OCI-LY1 (cell line): ENCODE data around the gene PRKAR2B.
"Not testable (repeated sequence)": the region's sequence is repeated elsewhere in the genome, so short reads cannot be mapped to it uniquely, and the experiment has no call there.

Source experiments
- H2AFZ ChIP-seq: fragments of 200-600 bp; sonication (generic), shearing (Covaris generic); 2 replicates; pipeline ENCODE4 v1.6.0; 2014; ENCODE audit warnings: antibody characterized with exemption, mild to moderate bottlenecking, low read length
- H3F3A ChIP-seq: fragments of 200-600 bp; sonication (generic), shearing (Covaris generic); 2 replicates; pipeline ENCODE4 v1.6.0; 2014; ENCODE audit warnings: mild to moderate bottlenecking, antibody characterized with exemption, low read length, moderate library complexity; ENCODE audit not compliant: insufficient read depth
- H3K27ac ChIP-seq: fragments of 200-600 bp; sonication (generic); 2 replicates; pipeline ENCODE4 v1.5.1; 2014; ENCODE audit warnings: low read length, mixed run types, mild to moderate bottlenecking, low read depth; ENCODE audit not compliant: poor library complexity, severe bottlenecking
- H3K27me3 ChIP-seq: fragments of 200-600 bp; sonication (generic); 2 replicates; pipeline ENCODE4 v1.6.0; 2014; ENCODE audit warnings: antibody characterized with exemption, mild to moderate bottlenecking, low read length, moderate library complexity; ENCODE audit not compliant: insufficient read depth
- H3K36me3 ChIP-seq: fragments of 200-600 bp; sonication (generic); 2 replicates; pipeline ENCODE4 v1.6.1; 2014; ENCODE audit warnings: mild to moderate bottlenecking, antibody characterized with exemption, low read length, moderate library complexity, mixed read lengths; ENCODE audit not compliant: insufficient read depth
- H3K4me1 ChIP-seq: fragments of 200-600 bp; sonication (generic); 2 replicates; pipeline ENCODE4 v1.5.1; 2014; ENCODE audit warnings: mild to moderate bottlenecking, low read length, moderate library complexity; ENCODE audit not compliant: insufficient read depth, severe bottlenecking
- H3K4me2 ChIP-seq: fragments of 200-600 bp; sonication (generic), shearing (Covaris generic); 2 replicates; pipeline ENCODE4 v1.6.1; 2014; ENCODE audit warnings: low read length
- H3K4me3 ChIP-seq: fragments of 200-600 bp; sonication (generic); 2 replicates; pipeline ENCODE4 v1.5.1; 2014; ENCODE audit warnings: low read length, low read depth, mild to moderate bottlenecking, mixed read lengths; ENCODE audit not compliant: poor library complexity, severe bottlenecking
- H3K79me2 ChIP-seq: fragments of 200-600 bp; shearing (Covaris generic); 2 replicates; pipeline ENCODE4 v1.6.1; 2016; ENCODE audit warnings: mixed run types, low read length, mixed read lengths; ENCODE audit not compliant: insufficient read depth
- H3K9ac ChIP-seq: fragments of 200-600 bp; sonication (generic), shearing (Covaris generic); 2 replicates; pipeline ENCODE4 v1.6.1; 2014; ENCODE audit warnings: mild to moderate bottlenecking, low read length, mixed read lengths
- H3K9me2 ChIP-seq: fragments of 200-600 bp; sonication (generic), shearing (Covaris generic); 2 replicates; pipeline ENCODE4 v1.6.1; 2014; ENCODE audit warnings: low read depth, mild to moderate bottlenecking, low read length, mixed read lengths
- H3K9me3 ChIP-seq: fragments of 200-600 bp; shearing (Covaris generic); 2 replicates; pipeline ENCODE4 v1.6.1; 2014; ENCODE audit warnings: low read length, mixed read lengths
- H4K20me1 ChIP-seq: fragments of 200-600 bp; sonication (generic), shearing (Covaris generic); 2 replicates; pipeline ENCODE4 v1.6.0; 2016; ENCODE audit warnings: mild to moderate bottlenecking, low read length; ENCODE audit not compliant: insufficient read depth
- CTCF ChIP-seq: fragments of 200-600 bp; sonication (generic), shearing (Covaris generic); IDR thresholded peaks from 2 replicates; pipeline ENCODE4 v1.5.1; 2017; ENCODE audit warnings: mild to moderate bottlenecking, antibody characterized with exemption, low read length, moderate library complexity, mixed read lengths
- EZH2 ChIP-seq: fragments of 200-600 bp; sonication (generic), shearing (Covaris generic); IDR thresholded peaks from 2 replicates; pipeline ENCODE4 v1.8.0; 2017; ENCODE audit warnings: borderline replicate concordance, mixed run types, mild to moderate bottlenecking, antibody characterized with exemption, low read length, moderate library complexity, mixed read lengths

PRKAR2B gene

GRCh38 chr7:107133396-107133795, 88.9 kb downstream of the PRKAR2B start:
- Histone ChIP-seq H3K27ac (no peak overlapping the region), H3K4me3 (no peak overlapping the region), H3K9me3 (no peaks in the 10 kb centered on the region), H3K27me3 (no peaks in the 10 kb centered on the region), H2AFZ (no peak overlapping the region), H3F3A (no peaks in the 10 kb centered on the region), H3K4me1 (no peaks in the 10 kb centered on the region), H3K79me2 (no peaks in the 10 kb centered on the region), H3K36me3 (no peaks in the 10 kb centered on the region), H3K4me2 (no peak overlapping the region), H3K9me2 (no peaks in the 10 kb centered on the region), H4K20me1 (no peaks in the 10 kb centered on the region), H3K9ac (no peak overlapping the region)
- TF ChIP-seq CTCF (no peak), EZH2 (no peak)

GRCh38 chr7:107138696-107139420, 94.4 kb downstream of the PRKAR2B start:
- no peak overlapping the region for H3K4me2 ChIP-seq
- H3K79me2 ChIP-seq, result no peaks in the 10 kb centered on the region
- no peaks in the 10 kb centered on the region for H3K36me3 ChIP-seq
- H3K9me2 ChIP-seq, result no peaks in the 10 kb centered on the region
- H3F3A ChIP-seq, result no peaks in the 10 kb centered on the region
- H3K4me1 ChIP-seq, result no peaks in the 10 kb centered on the region
- no peak overlapping the region for H3K9ac ChIP-seq
- no peaks in the 10 kb centered on the region for H3K27me3 ChIP-seq
- no peak overlapping the region for H3K4me3 ChIP-seq
- no peaks in the 10 kb centered on the region for H3K9me3 ChIP-seq
- H2AFZ ChIP-seq, result no peak overlapping the region
- no peaks in the 10 kb centered on the region for H4K20me1 ChIP-seq
- no peak for TF ChIP-seq EZH2
- H3K27ac ChIP-seq, result no peak overlapping the region

- H3K27ac ChIP-seq, H3K9ac ChIP-seq: not testable (repeated sequence)
Observed at GRCh38 chr7:107143875-107144274, 99.4 kb downstream of the PRKAR2B start.

GRCh38 chr7:107145067-107145838, 100.7 kb downstream of the PRKAR2B start:
- no peak overlapping the region for H3K4me3 ChIP-seq
- no peak overlapping the region for H3K27ac ChIP-seq
- H3K4me1 ChIP-seq, result peaks cover 7% of the 10 kb centered on the region

More at GRCh38 chr7:107143875-107144274, 99.4 kb downstream of the PRKAR2B start:
- not testable (repeated sequence) for H2AFZ ChIP-seq, H3K4me2 ChIP-seq, H3K9me2 ChIP-seq, H3K4me3 ChIP-seq, H3K4me1 ChIP-seq, H3K27me3 ChIP-seq, H3K79me2 ChIP-seq, H3K36me3 ChIP-seq, H3K9me3 ChIP-seq, H4K20me1 ChIP-seq, H3F3A ChIP-seq

More at GRCh38 chr7:107145067-107145838, 100.7 kb downstream of the PRKAR2B start:
- H3K79me2 ChIP-seq, result no peaks in the 10 kb centered on the region
- H3K9me2 ChIP-seq, result no peaks in the 10 kb centered on the region
- no peaks in the 10 kb centered on the region for H3K36me3 ChIP-seq
- no peak overlapping the region for H3K4me2 ChIP-seq
- TF ChIP-seq CTCF (no peak), EZH2 (no peak)
- no peaks in the 10 kb centered on the region for H3K27me3 ChIP-seq
- H3F3A ChIP-seq, result no peaks in the 10 kb centered on the region
- H3K9ac ChIP-seq, result no peak overlapping the region
- no peaks in the 10 kb centered on the region for H3K9me3 ChIP-seq
- no peak overlapping the region for H2AFZ ChIP-seq
- no peaks in the 10 kb centered on the region for H4K20me1 ChIP-seq
